PC-3 (cell line): Measurements from ENCODE around the gene DNPH1. TPM values are rescaled to one million over a fixed set of nuclear protein-coding genes. Genes with fewer than 3 reads are reported as not detected.

Source experiments
- ATAC-seq: fragments of 200-7000 bp; cut with Tn5 transposase; 2 replicates; pipeline ENCODE4 v1.9.1; 2020; ENCODE audit warnings: mild to moderate bottlenecking, moderate library complexity
- BruUV-seq: library from RNA; stranded (reverse); fragments of 400-500 nt; replicated peaks from 2 replicates; lab custom pipeline; 2021; lab: Mats Ljungman, UMichigan
- CTCF ChIA-PET: fragments of 300-600 bp; sonication (Branson Sonifier 250); formaldehyde crosslinking; loops from one replicate; lab custom pipeline; 2022; ENCODE audit warnings: antibody characterized with exemption; lab: Charles Lee
- POLR2A ChIA-PET: fragments of 300-600 bp; sonication (Branson Sonifier 250); formaldehyde crosslinking; loops from one replicate; lab custom pipeline; 2022; ENCODE audit warnings: antibody characterized with exemption; ENCODE audit not compliant: unreplicated experiment; lab: Charles Lee
- DNase-seq: peaks from one replicate; pipeline ENCODE4 v3.0.0-alpha.2; 2015
- H2AFZ ChIP-seq: fragments of 300-600 bp; sonication (generic); 2 replicates; pipeline ENCODE4 v1.6.0; 2016; ENCODE audit warnings: antibody characterized with exemption, low read length
- H3F3A ChIP-seq: fragments of 300-600 bp; sonication (generic); one replicate; pipeline ENCODE4 v1.6.0; 2017; ENCODE audit warnings: antibody characterized with exemption, low read length, control low read depth, mild to moderate bottlenecking; ENCODE audit not compliant: unreplicated experiment
- H3K27ac ChIP-seq: fragments of 300-600 bp; sonication (generic); 2 replicates; pipeline ENCODE4 v1.5.1; 2016; ENCODE audit warnings: mild to moderate bottlenecking, low read length
- H3K27me3 ChIP-seq: fragments of 300-600 bp; sonication (generic); 2 replicates; pipeline ENCODE4 v1.6.1; 2016; ENCODE audit warnings: low read length, mixed read lengths
- H3K36me3 ChIP-seq: fragments of 300-600 bp; sonication (generic); 2 replicates; pipeline ENCODE4 v1.6.1; 2016; ENCODE audit warnings: low read depth, mixed run types, low read length, mixed read lengths
- H3K4me1 ChIP-seq: fragments of 300-600 bp; sonication (generic); 2 replicates; pipeline ENCODE4 v1.5.1; 2016; ENCODE audit warnings: low read length; ENCODE audit not compliant: insufficient read depth
- H3K4me2 ChIP-seq: fragments of 300-600 bp; sonication (generic); 2 replicates; pipeline ENCODE4 v1.6.0; 2016; ENCODE audit warnings: low read length
- H3K4me3 ChIP-seq: fragments of 300-600 bp; sonication (generic); 2 replicates; pipeline ENCODE4 v1.5.1; 2016; ENCODE audit warnings: mild to moderate bottlenecking, low read length, mixed read lengths
- H3K79me2 ChIP-seq: fragments of 300-600 bp; sonication (generic); 2 replicates; pipeline ENCODE4 v1.6.1; 2017; ENCODE audit warnings: low read length, mixed read lengths
- H3K9ac ChIP-seq: fragments of 300-600 bp; sonication (generic); 2 replicates; pipeline ENCODE4 v1.6.0; 2016; ENCODE audit warnings: mild to moderate bottlenecking, low read length
- H3K9me2 ChIP-seq: fragments of 300-600 bp; sonication (generic); replicated peaks from 2 replicates; pipeline ENCODE4 v1.6.1; 2016; ENCODE audit warnings: mixed run types, low read length, mixed read lengths
- H3K9me3 ChIP-seq: fragments of 300-600 bp; sonication (generic); 2 replicates; pipeline ENCODE4 v1.6.1; 2016; ENCODE audit warnings: low read length, mixed read lengths
- H4K20me1 ChIP-seq: fragments of 300-600 bp; sonication (generic); 2 replicates; pipeline ENCODE4 v1.6.1; 2016; ENCODE audit warnings: low read length, mixed read lengths
- CTCF ChIP-seq: fragments of 300-600 bp; sonication (generic); conservative IDR thresholded peaks from 2 replicates; pipeline ENCODE4 v1.5.1; 2017; ENCODE audit warnings: antibody characterized with exemption, low read depth, mild to moderate bottlenecking, low read length
- EZH2 ChIP-seq: fragments of 300-600 bp; sonication (generic); IDR thresholded peaks from one replicate; pipeline ENCODE4 v1.6.1; 2017; ENCODE audit warnings: antibody characterized with exemption, mild to moderate bottlenecking, low read length; ENCODE audit not compliant: unreplicated experiment
- EZH2phosphoT487 ChIP-seq: fragments of 300-600 bp; sonication (generic); IDR thresholded peaks from 2 replicates; pipeline ENCODE4 v1.6.1; 2018; ENCODE audit warnings: mild to moderate bottlenecking, antibody characterized with exemption, low read length, borderline replicate concordance
- intact Hi-C: fragments of 100-400 bp; cut with micrococcal nuclease; formaldehyde crosslinking; loops from 2 replicates; pipeline ENCODE4 v1.9.0; 2023
- total RNA-seq: library from RNA; depleted of rRNA; stranded (reverse); fragments of >200 nt; gene quantifications from 2 replicates; pipeline ENCODE4 v1.2.3, GENCODE V29; 2014

The DNPH1 gene
- total RNA-seq, 1 experiment from 2014 or later = 128 TPM

- H3K27ac ChIP-seq = no peak overlapping the region
- H3K9me3 ChIP-seq = no peaks in the 10 kb centered on the region
- no peaks in the 10 kb centered on the region for H3K27me3 ChIP-seq
- no peak overlapping the region for H3K4me2 ChIP-seq
- H3K9me2 ChIP-seq = no peaks in the 10 kb centered on the region
- intact Hi-C loops = no loop called here
- ATAC-seq = no peak
- H3K36me3 ChIP-seq = no peaks in the 10 kb centered on the region
- no TSS peak for BruUV-seq
- CTCF ChIA-PET = interaction anchor here (0.6 kb wide), 1 partner anchor 214 kb away, joined by 3 read pairs; no protein-coding TSS in a partner anchor
- no peak overlapping the region for H3K9ac ChIP-seq
- H3K79me2 ChIP-seq = peaks cover 12% of the 10 kb centered on the region
- H3F3A ChIP-seq = no peaks in the 10 kb centered on the region
- POLR2A ChIA-PET = no interaction called here
- TF ChIP-seq CTCF (no peak), EZH2 (no peak), EZH2phosphoT487 (no peak)
- H3K4me3 ChIP-seq = no peak overlapping the region
- no peaks in the 10 kb centered on the region for H4K20me1 ChIP-seq
- peaks cover 5% of the 10 kb centered on the region; the same call in 1 of the 2 replicates for H3K4me1 ChIP-seq
- no peak overlapping the region for H2AFZ ChIP-seq
- no peak for DNase-seq
Measured at GRCh38 chr6:43223175-43223574, 6.1 kb downstream of the DNPH1 start.

- ChIA-PET POLR2A (no interaction called here), CTCF (interaction anchor here (0.6 kb wide), 1 partner anchor 215 kb away, joined by 3 read pairs; no protein-coding TSS in a partner anchor)
- no peak overlapping the region for H3K27ac ChIP-seq
- no peak overlapping the region for H3K9ac ChIP-seq
- 0 out of 2 replicates have a peak, but pooled peaks cover 3% of the 10 kb centered on the region for H3K4me1 ChIP-seq
- ATAC-seq (no peak), DNase-seq (no peak)
- no peaks in the 10 kb centered on the region for H4K20me1 ChIP-seq
- H2AFZ ChIP-seq = no peak overlapping the region
- no peaks in the 10 kb centered on the region for H3K9me2 ChIP-seq
- H3K27me3 ChIP-seq = no peaks in the 10 kb centered on the region
- H3K79me2 ChIP-seq = peaks cover 5% of the 10 kb centered on the region
- H3K4me3 ChIP-seq = no peak overlapping the region
- TF ChIP-seq EZH2phosphoT487 (no peak), EZH2 (no peak), CTCF (no peak)
- intact Hi-C loops = no loop called here
- no peaks in the 10 kb centered on the region for H3K36me3 ChIP-seq
- H3K4me2 ChIP-seq = no peak overlapping the region
- no peaks in the 10 kb centered on the region for H3F3A ChIP-seq
- H3K9me3 ChIP-seq = no peaks in the 10 kb centered on the region
- BruUV-seq = no TSS peak
Measured at GRCh38 chr6:43222418-43223059, 6.7 kb downstream of the DNPH1 start.
